Stimulated activated effector memory CD8-positive, alpha-beta T cell treated with anti-CD3 and anti-CD28 coated beads, Interleukin-12 subunit alpha, Interleukin-12 subunit beta, amount 100 ng/mL, for 72 hours (primary cell): ENCODE measurements around the gene TEX55.
"Not testable (repeated sequence)": the region's sequence is repeated elsewhere in the genome, so short reads cannot be mapped to it uniquely, and the experiment has no call there.

Experiments used
- ATAC-seq: fragments of 150-1000 bp; cut with Tn5 transposase; 2 replicates; pipeline ENCODE4 v1.10.0; 2021
- DNase-seq, 2 donors: peaks; one replicate each; pipeline ENCODE4 v3.0.0; 2021 to 2022; ENCODE audit warnings: low spot score in 2 of 2
- H3K27ac Mint-ChIP-seq: one replicate; pipeline ENCODE4 v1.8.0; 2022; ENCODE audit warnings: mild to moderate bottlenecking, mixed read lengths
- H3K36me3 Mint-ChIP-seq: one replicate; pipeline ENCODE4 v1.8.0; 2022; ENCODE audit warnings: mild to moderate bottlenecking, mixed read lengths
- H3K4me1 Mint-ChIP-seq: one replicate; pipeline ENCODE4 v1.8.0; 2022; ENCODE audit warnings: mixed read lengths
- H3K4me3 Mint-ChIP-seq: one replicate; pipeline ENCODE4 v1.8.0; 2022; ENCODE audit warnings: mild to moderate bottlenecking, mixed read lengths
- H3K9me3 Mint-ChIP-seq: one replicate; pipeline ENCODE4 v1.8.0; 2022; ENCODE audit warnings: mixed read lengths

The TEX55 gene

GRCh38 chr3:119146578-119147375 lies 812 bp downstream of the TEX55 start:
- ATAC-seq, result no peak
- no peak for DNase-seq
- H3K9me3 Mint-ChIP-seq, result no peaks in the 10 kb centered on the region
- H3K36me3 Mint-ChIP-seq, result no peaks in the 10 kb centered on the region
- H3K27ac Mint-ChIP-seq, result no peak overlapping the region
- H3K4me3 Mint-ChIP-seq, result no peak overlapping the region
- H3K4me1 Mint-ChIP-seq, result peaks cover 7% of the 10 kb centered on the region

- ATAC-seq, result no peak
- Mint-ChIP-seq H3K4me3 (no peak overlapping the region), H3K27ac (no peak overlapping the region), H3K36me3 (no peaks in the 10 kb centered on the region), H3K4me1 (peaks cover 7% of the 10 kb centered on the region), H3K9me3 (no peaks in the 10 kb centered on the region)
- no peak for DNase-seq
Measured at GRCh38 chr3:119147494-119147893, 1.5 kb downstream of the TEX55 start.

- Mint-ChIP-seq H3K4me3 (no peak overlapping the region), H3K36me3 (no peaks in the 10 kb centered on the region), H3K4me1 (peaks cover 7% of the 10 kb centered on the region), H3K27ac (no peak overlapping the region), H3K9me3 (peaks cover 5% of the 10 kb centered on the region)
- no peak for DNase-seq
- peak; percentile 43 for ATAC-seq
Measured at GRCh38 chr3:119148493-119149180, 2.7 kb downstream of the TEX55 start.

GRCh38 chr3:119149484-119149883 lies 3.5 kb downstream of the TEX55 start:
- ATAC-seq (peak; percentile 86), DNase-seq (no peak)
- peaks cover 7% of the 10 kb centered on the region for H3K4me1 Mint-ChIP-seq
- H3K4me3 Mint-ChIP-seq, result no peak overlapping the region
- peak overlapping the region; percentile 61 for H3K27ac Mint-ChIP-seq
- peaks cover 9% of the 10 kb centered on the region for H3K9me3 Mint-ChIP-seq
- H3K36me3 Mint-ChIP-seq, result no peaks in the 10 kb centered on the region

GRCh38 chr3:119156868-119157267 lies 10.9 kb downstream of the TEX55 start:
- ATAC-seq, result no peak
- Mint-ChIP-seq H3K36me3 (no peaks in the 10 kb centered on the region), H3K4me3 (no peak overlapping the region), H3K4me1 (no peaks in the 10 kb centered on the region), H3K9me3 (peaks cover 11% of the 10 kb centered on the region), H3K27ac (no peak overlapping the region)
- no peak for DNase-seq

GRCh38 chr3:119157971-119158370 lies 12.0 kb downstream of the TEX55 start:
- Mint-ChIP-seq H3K9me3 (peaks cover 11% of the 10 kb centered on the region), H3K4me1 (no peaks in the 10 kb centered on the region), H3K27ac (no peak overlapping the region), H3K4me3 (no peak overlapping the region), H3K36me3 (no peaks in the 10 kb centered on the region)
- DNase-seq (no peak), ATAC-seq (no peak)

GRCh38 chr3:119160361-119160760 lies 14.4 kb downstream of the TEX55 start:
- no peaks in the 10 kb centered on the region for H3K36me3 Mint-ChIP-seq
- no peaks in the 10 kb centered on the region for H3K4me1 Mint-ChIP-seq
- no peak overlapping the region for H3K4me3 Mint-ChIP-seq
- ATAC-seq (no peak), DNase-seq (no peak)
- no peak overlapping the region for H3K27ac Mint-ChIP-seq
- H3K9me3 Mint-ChIP-seq, result no peaks in the 10 kb centered on the region

- ATAC-seq, result no peak
- no peaks in the 10 kb centered on the region for H3K4me1 Mint-ChIP-seq
- no peaks in the 10 kb centered on the region for H3K36me3 Mint-ChIP-seq
- H3K4me3 Mint-ChIP-seq, result no peak overlapping the region
- H3K9me3 Mint-ChIP-seq, result no peaks in the 10 kb centered on the region
- no peak for DNase-seq
- H3K27ac Mint-ChIP-seq, result no peak overlapping the region
Measured at GRCh38 chr3:119160815-119161214, 14.8 kb downstream of the TEX55 start.

GRCh38 chr3:119161240-119161639 lies 15.3 kb downstream of the TEX55 start:
- Mint-ChIP-seq H3K36me3 (no peaks in the 10 kb centered on the region), H3K4me3 (no peak overlapping the region), H3K4me1 (no peaks in the 10 kb centered on the region), H3K27ac (no peak overlapping the region), H3K9me3 (no peaks in the 10 kb centered on the region)
- ATAC-seq, result no peak
- no peak for DNase-seq

- H3K36me3 Mint-ChIP-seq, H3K4me1 Mint-ChIP-seq, H3K27ac Mint-ChIP-seq, DNase-seq, H3K4me3 Mint-ChIP-seq, ATAC-seq, H3K9me3 Mint-ChIP-seq: not testable (repeated sequence)
Measured at GRCh38 chr3:119164745-119165144, 18.8 kb downstream of the TEX55 start.

GRCh38 chr3:119170821-119171220 lies 24.9 kb downstream of the TEX55 start:
- Mint-ChIP-seq H3K4me3 (no peak overlapping the region), H3K9me3 (no peaks in the 10 kb centered on the region), H3K4me1 (peaks cover 3% of the 10 kb centered on the region), H3K36me3 (peaks cover 4% of the 10 kb centered on the region), H3K27ac (no peak overlapping the region)
- ATAC-seq, result no peak
- DNase-seq, result no peak

GRCh38 chr3:119173325-119173724 lies 27.4 kb downstream of the TEX55 start, which contains the start of gene UPK1B:
UPK1B (plus strand) TSS chr3:119173598; CDS start chr3:119186742, 13,144 bp downstream.
- Mint-ChIP-seq H3K36me3 (peaks cover 4% of the 10 kb centered on the region), H3K4me1 (peaks cover 13% of the 10 kb centered on the region), H3K4me3 (no peak within 1 kb of the TSS), H3K27ac (no peak within 1 kb of the TSS), H3K9me3 (no peaks in the 10 kb centered on the region)
- ATAC-seq, result peak; percentile 8
- no peak for DNase-seq

- Mint-ChIP-seq H3K36me3 (peaks cover 4% of the 10 kb centered on the region), H3K4me3 (no peak overlapping the region), H3K9me3 (no peaks in the 10 kb centered on the region), H3K27ac (peak overlapping the region; percentile 18), H3K4me1 (peaks cover 13% of the 10 kb centered on the region)
- DNase-seq, result no peak
- ATAC-seq, result peak; percentile 55
Measured at GRCh38 chr3:119175872-119176756, 30.1 kb downstream of the TEX55 start.

- Mint-ChIP-seq H3K36me3 (peaks cover 4% of the 10 kb centered on the region), H3K4me1 (peaks cover 13% of the 10 kb centered on the region), H3K27ac (peak overlapping the region; percentile 18), H3K4me3 (no peak overlapping the region), H3K9me3 (no peaks in the 10 kb centered on the region)
- ATAC-seq (no peak), DNase-seq (no peak)
Measured at GRCh38 chr3:119176778-119177177, 30.8 kb downstream of the TEX55 start.

GRCh38 chr3:119177321-119177720 lies 31.4 kb downstream of the TEX55 start:
- Mint-ChIP-seq H3K36me3 (peaks cover 4% of the 10 kb centered on the region), H3K4me3 (no peak overlapping the region), H3K4me1 (peaks cover 13% of the 10 kb centered on the region), H3K9me3 (no peaks in the 10 kb centered on the region), H3K27ac (no peak overlapping the region)
- ATAC-seq (no peak), DNase-seq (no peak)
